Ascending aorta (tissue), 2 donors: ENCODE data around the gene USP31. TPM values are rescaled to one million over a fixed set of nuclear protein-coding genes. Genes with fewer than 3 reads are reported as not detected.

Experiments used
- DNase-seq, 2 donors: peaks; one replicate each; pipeline ENCODE4 v3.0.0-alpha.2; 2019; ENCODE audit warnings: low spot score in 2 of 2
- H3K27ac ChIP-seq, 2 donors: fragments of 200-600 bp; sonication (generic); one replicate each; pipeline ENCODE4 v1.5.1; 2016 to 2017; ENCODE audit warnings: mild to moderate bottlenecking in 1 of 2
- H3K27me3 ChIP-seq: fragments of 200-600 bp; sonication (generic); one replicate; pipeline ENCODE4 v1.5.1; 2017
- H3K36me3 ChIP-seq, 2 donors: fragments of 200-600 bp; sonication (generic); one replicate each; pipeline ENCODE4 v1.5.1; 2016
- H3K4me1 ChIP-seq, 2 donors: fragments of 200-600 bp; sonication (generic); one replicate each; pipeline ENCODE4 v1.5.1; 2016 to 2017; ENCODE audit warnings: mild to moderate bottlenecking in 1 of 2
- H3K4me3 ChIP-seq, 2 donors: fragments of 200-600 bp; sonication (generic); one replicate each; pipeline ENCODE4 v1.5.1; 2016 to 2017; ENCODE audit warnings: mild to moderate bottlenecking in 1 of 2
- H3K9me3 ChIP-seq, 2 donors: fragments of 200-600 bp; sonication (generic); one replicate each; pipeline ENCODE4 v1.5.1; 2016
- intact Hi-C: fragments of 100-400 bp; cut with DNase I; formaldehyde crosslinking; loops from one replicate; pipeline ENCODE4 v1.15.1; 2023
- total RNA-seq: library from RNA; depleted of rRNA; stranded (reverse); fragments of >200 nt; gene quantifications from one replicate; pipeline ENCODE4 v1.1.0, GENCODE V29; 2016
- TF ChIP-seq, protein P1 (sequence below), 3 experiments: fragments of 200-600 bp in 2 of 3; fragments of 450-650 bp in 1 of 3; sonication (generic) in 2 of 3; IDR thresholded peaks; one replicate each; pipeline ENCODE4 v1.5.1; 2016 to 2019; ENCODE audit warnings: antibody characterized with exemption in 3 of 3, mild to moderate bottlenecking in 1 of 3, moderate library complexity in 1 of 3

USP31 gene, protein sequence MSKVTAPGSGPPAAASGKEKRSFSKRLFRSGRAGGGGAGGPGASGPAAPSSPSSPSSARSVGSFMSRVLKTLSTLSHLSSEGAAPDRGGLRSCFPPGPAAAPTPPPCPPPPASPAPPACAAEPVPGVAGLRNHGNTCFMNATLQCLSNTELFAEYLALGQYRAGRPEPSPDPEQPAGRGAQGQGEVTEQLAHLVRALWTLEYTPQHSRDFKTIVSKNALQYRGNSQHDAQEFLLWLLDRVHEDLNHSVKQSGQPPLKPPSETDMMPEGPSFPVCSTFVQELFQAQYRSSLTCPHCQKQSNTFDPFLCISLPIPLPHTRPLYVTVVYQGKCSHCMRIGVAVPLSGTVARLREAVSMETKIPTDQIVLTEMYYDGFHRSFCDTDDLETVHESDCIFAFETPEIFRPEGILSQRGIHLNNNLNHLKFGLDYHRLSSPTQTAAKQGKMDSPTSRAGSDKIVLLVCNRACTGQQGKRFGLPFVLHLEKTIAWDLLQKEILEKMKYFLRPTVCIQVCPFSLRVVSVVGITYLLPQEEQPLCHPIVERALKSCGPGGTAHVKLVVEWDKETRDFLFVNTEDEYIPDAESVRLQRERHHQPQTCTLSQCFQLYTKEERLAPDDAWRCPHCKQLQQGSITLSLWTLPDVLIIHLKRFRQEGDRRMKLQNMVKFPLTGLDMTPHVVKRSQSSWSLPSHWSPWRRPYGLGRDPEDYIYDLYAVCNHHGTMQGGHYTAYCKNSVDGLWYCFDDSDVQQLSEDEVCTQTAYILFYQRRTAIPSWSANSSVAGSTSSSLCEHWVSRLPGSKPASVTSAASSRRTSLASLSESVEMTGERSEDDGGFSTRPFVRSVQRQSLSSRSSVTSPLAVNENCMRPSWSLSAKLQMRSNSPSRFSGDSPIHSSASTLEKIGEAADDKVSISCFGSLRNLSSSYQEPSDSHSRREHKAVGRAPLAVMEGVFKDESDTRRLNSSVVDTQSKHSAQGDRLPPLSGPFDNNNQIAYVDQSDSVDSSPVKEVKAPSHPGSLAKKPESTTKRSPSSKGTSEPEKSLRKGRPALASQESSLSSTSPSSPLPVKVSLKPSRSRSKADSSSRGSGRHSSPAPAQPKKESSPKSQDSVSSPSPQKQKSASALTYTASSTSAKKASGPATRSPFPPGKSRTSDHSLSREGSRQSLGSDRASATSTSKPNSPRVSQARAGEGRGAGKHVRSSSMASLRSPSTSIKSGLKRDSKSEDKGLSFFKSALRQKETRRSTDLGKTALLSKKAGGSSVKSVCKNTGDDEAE (N-terminal part only)
- total RNA-seq, result 6.2 TPM

DNA sequence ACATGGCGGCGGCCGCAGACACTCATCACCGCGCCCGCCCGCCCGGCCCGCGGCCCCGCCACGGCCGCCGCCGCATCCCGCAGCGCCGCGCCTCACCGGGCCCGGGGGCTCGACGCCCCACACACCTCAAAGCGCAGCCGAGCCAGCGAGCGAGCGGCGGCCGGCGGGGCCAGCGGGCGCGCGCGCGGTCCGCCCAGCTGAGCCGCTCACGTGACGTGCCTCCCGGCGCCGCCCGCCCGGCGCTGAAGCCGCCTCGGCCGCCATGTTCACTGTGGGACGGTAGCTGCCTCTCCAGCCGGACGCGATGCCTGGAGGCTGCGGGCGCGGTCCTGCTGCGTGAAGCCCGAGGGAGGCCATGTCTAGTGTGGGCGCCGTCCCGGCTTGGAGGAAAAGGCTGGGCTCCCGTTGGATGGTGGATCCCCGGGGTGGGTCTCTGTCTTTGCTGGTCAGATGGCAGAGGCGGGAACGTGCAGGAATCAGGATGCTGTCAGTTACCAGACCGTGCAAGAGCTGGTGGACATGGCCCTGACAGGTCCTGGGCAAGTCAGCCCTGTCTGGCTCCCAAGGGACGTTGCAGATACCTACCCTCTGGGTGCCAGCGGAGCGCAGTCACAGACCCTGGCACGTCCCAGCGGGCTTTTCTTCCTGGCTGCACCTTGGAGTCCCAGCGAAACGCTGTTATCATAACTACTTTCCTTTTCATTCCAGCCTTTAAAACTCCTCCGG is at the start of gene USP31:
USP31 (minus strand) TSS at position 186 of the 726 bp plus-strand sequence; CDS start at position 4, 182 bp downstream.
- DNase-seq, result peak; percentile 82 to 97
- TF ChIP-seq, protein P1, sequence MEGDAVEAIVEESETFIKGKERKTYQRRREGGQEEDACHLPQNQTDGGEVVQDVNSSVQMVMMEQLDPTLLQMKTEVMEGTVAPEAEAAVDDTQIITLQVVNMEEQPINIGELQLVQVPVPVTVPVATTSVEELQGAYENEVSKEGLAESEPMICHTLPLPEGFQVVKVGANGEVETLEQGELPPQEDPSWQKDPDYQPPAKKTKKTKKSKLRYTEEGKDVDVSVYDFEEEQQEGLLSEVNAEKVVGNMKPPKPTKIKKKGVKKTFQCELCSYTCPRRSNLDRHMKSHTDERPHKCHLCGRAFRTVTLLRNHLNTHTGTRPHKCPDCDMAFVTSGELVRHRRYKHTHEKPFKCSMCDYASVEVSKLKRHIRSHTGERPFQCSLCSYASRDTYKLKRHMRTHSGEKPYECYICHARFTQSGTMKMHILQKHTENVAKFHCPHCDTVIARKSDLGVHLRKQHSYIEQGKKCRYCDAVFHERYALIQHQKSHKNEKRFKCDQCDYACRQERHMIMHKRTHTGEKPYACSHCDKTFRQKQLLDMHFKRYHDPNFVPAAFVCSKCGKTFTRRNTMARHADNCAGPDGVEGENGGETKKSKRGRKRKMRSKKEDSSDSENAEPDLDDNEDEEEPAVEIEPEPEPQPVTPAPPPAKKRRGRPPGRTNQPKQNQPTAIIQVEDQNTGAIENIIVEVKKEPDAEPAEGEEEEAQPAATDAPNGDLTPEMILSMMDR (IDR thresholded peaks at IDR 0.05), result no peak
- no peaks in the 10 kb centered on the region for H3K9me3 ChIP-seq
- intact Hi-C loops, result loop anchor here (1.0 to 10.0 kb wide), 7 partner anchors 17 to 1995 kb away; partner anchors contain the start of genes DNAH3, LDAF1 and METTL9
- peak within 1 kb of the TSS; percentile 75 to 83 for H3K27ac ChIP-seq
- peaks cover 3 to 31% of the 10 kb centered on the region in 2 donors for H3K4me1 ChIP-seq
- H3K4me3 ChIP-seq, result peak within 1 kb of the TSS; percentile 76 to 88
- H3K27me3 ChIP-seq, result no peaks in the 10 kb centered on the region
- H3K36me3 ChIP-seq, result no peaks in the 10 kb centered on the region

DNA sequence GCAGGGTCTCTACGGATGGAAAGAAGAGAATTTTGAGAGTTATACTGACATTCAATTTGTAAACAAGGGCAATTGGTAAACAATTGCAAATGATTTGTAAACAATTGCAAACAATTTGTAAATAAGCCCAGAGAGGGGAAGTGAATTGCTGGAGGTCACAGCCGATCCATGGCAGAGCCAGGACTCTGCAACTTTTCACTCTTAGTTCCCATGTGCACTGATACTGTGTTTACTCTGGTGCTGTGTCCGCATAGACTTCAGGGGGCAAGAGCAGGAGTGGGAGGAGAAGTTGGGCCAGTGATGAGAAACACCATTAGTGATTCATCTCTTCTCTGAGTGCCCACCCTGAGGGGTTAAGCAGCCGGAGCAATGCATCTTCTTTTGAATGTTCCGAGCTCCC is 47.3 kb upstream of the USP31 start:
- Histone ChIP-seq H3K27me3 (no peaks in the 10 kb centered on the region), H3K27ac (no peak overlapping the region), H3K4me1 (no peaks in the 10 kb centered on the region), H3K9me3 (no peaks in the 10 kb centered on the region), H3K4me3 (no peak overlapping the region), H3K36me3 (no peaks in the 10 kb centered on the region)
- TF ChIP-seq, protein P1 (IDR thresholded peaks at IDR 0.05), result no peak
- no peak for DNase-seq
- intact Hi-C loops, result no loop called here

DNA sequence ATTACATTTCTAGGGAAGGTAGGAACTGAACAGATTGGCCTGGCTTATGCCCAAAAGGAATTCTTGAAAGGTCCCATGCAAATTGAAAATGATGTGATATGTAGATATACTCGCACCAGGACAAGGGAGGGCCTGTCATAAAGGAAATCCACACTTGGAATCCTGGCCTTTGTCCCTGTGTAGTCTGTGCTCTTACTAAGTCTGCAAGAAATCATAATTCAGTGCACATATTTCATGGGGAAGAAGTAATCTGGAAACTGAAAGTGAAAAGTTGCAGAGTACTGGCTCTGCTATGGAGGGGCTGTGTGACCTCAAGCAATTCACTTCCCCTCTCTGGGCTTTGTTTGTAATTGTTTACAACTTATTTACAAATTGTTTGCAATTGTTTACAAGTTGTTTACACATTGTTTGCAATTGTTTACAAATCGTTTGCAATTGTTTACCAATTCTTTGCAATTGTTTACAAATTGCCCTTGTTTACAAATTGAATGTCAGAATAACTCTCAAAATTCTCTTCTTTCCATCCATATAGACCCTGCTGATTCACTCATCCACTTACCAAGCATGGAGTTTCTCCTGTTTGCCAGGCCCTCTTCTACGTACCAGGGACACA is 46.2 kb upstream of the USP31 start:
- H3K27ac ChIP-seq, result no peak overlapping the region
- H3K27me3 ChIP-seq, result no peaks in the 10 kb centered on the region
- TF ChIP-seq, protein P1 (IDR thresholded peaks at IDR 0.05), result no peak
- H3K36me3 ChIP-seq, result no peaks in the 10 kb centered on the region
- no peak for DNase-seq
- H3K9me3 ChIP-seq, result no peaks in the 10 kb centered on the region
- no peaks in the 10 kb centered on the region for H3K4me1 ChIP-seq
- H3K4me3 ChIP-seq, result no peak overlapping the region
- intact Hi-C loops, result no loop called here

DNA sequence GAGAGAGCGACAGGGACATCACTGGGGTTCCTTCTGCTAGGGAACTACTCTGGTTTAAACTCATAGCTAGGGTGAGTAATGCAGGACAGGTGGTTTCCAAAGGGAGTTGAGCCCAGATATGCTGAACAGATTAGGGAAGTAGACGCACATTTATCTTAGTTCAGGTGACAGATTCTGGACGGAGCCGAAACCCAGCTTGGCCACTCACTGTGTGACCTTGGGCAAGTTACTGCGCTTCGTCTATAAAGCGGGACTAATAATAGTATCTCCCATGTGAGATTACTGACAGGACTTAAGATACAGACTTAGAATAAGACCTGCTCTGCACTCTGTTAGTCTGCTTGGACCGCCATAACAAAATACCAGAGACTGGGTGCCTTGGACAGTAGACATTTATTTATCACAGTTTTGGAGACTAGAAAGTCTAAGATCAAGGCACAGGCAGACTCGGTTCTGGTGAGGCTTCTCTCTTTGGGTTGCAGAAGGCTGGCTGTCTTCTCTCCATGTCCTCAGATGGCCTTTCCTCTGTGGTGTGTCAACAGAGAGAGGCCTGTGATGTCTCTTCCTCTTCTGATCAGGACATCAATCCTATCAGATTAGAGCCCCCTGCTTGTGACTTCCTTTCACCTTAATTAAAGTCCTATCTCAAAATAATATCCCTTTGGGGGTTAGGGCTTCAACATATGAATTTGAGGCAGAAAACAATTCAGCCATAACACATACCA is 45.4 kb upstream of the USP31 start:
- intact Hi-C loops, result no loop called here
- no peaks in the 10 kb centered on the region for H3K27me3 ChIP-seq
- no peak for DNase-seq
- H3K27ac ChIP-seq, result no peak overlapping the region
- H3K9me3 ChIP-seq, result no peaks in the 10 kb centered on the region
- TF ChIP-seq, protein P1 (IDR thresholded peaks at IDR 0.05), result no peak
- no peak overlapping the region for H3K4me3 ChIP-seq
- no peaks in the 10 kb centered on the region for H3K4me1 ChIP-seq
- H3K36me3 ChIP-seq, result no peaks in the 10 kb centered on the region
